IMR-90 (cell line): ENCODE results near the gene PLXNA4. TPM values are rescaled to one million over a fixed set of nuclear protein-coding genes. Genes with fewer than 3 reads are reported as not detected.

Experiments
- ATAC-seq: fragments of 200-7000 bp; cut with Tn5 transposase; 2 replicates; pipeline ENCODE4 v1.9.1; 2020; ENCODE audit warnings: low read depth, mild to moderate bottlenecking, moderate library complexity
- BruUV-seq: library from RNA; stranded (reverse); fragments of 400-500 nt; replicated peaks from 2 replicates; lab custom pipeline; 2021; lab: Mats Ljungman, UMichigan
- CTCF ChIA-PET: fragments of 300-600 bp; formaldehyde crosslinking; extraction: SDS; loops from one replicate; lab custom pipeline; 2021; ENCODE audit warnings: antibody characterized with exemption; lab: Yijun Ruan, JAX
- POLR2A ChIA-PET: fragments of 300-600 bp; sonication (Branson Sonifier 250); formaldehyde crosslinking; loops from one replicate; lab custom pipeline; 2022; ENCODE audit warnings: antibody characterized with exemption; ENCODE audit not compliant: unreplicated experiment; lab: Charles Lee
- DNase-seq: peaks from one replicate; pipeline ENCODE4 v3.0.0; 2013
- H2AFZ ChIP-seq: replicated peaks from 2 replicates; pipeline ENCODE3; 2013; ENCODE audit warnings: low read length, mild to moderate bottlenecking; ENCODE audit not compliant: poor library complexity
- H2AK5ac ChIP-seq: 2 replicates; pipeline ENCODE4 v1.6.1; 2013; ENCODE audit warnings: low read depth, low read length, inconsistent platforms
- H2AK9ac ChIP-seq: replicated peaks from 2 replicates; pipeline ENCODE3; 2013; ENCODE audit warnings: mild to moderate bottlenecking, low read depth, low read length, moderate library complexity; ENCODE audit not compliant: poor library complexity
- H2BK120ac ChIP-seq: 2 replicates; pipeline ENCODE4 v1.6.1; 2013; ENCODE audit warnings: low read depth, low read length, inconsistent platforms
- H2BK15ac ChIP-seq: 3 replicates; pipeline ENCODE4 v1.6.1; 2013; ENCODE audit warnings: low read depth, low read length, inconsistent platforms
- H2BK20ac ChIP-seq: 2 replicates; pipeline ENCODE4 v1.6.1; 2013; ENCODE audit warnings: low read depth, mild to moderate bottlenecking, inconsistent platforms, low read length, moderate library complexity
- H2BK5ac ChIP-seq: 2 replicates; pipeline ENCODE4 v1.6.1; 2013; ENCODE audit warnings: mild to moderate bottlenecking, low read depth, low read length, inconsistent platforms; ENCODE audit not compliant: poor library complexity, severe bottlenecking
- H3K14ac ChIP-seq: replicated peaks from 2 replicates; pipeline ENCODE4 v1.6.1; 2013; ENCODE audit warnings: low read depth, low read length, inconsistent platforms
- H3K18ac ChIP-seq: 2 replicates; pipeline ENCODE4 v1.6.1; 2013; ENCODE audit warnings: low read depth, low read length, control low read depth
- H3K23ac ChIP-seq: 2 replicates; pipeline ENCODE4 v1.6.1; 2013; ENCODE audit warnings: low read depth, low read length, inconsistent platforms
- H3K27ac ChIP-seq: 2 replicates; pipeline ENCODE4 v1.5.1; 2013; ENCODE audit warnings: mild to moderate bottlenecking, control low read depth, low read length; ENCODE audit not compliant: insufficient read depth
- H3K27me3 ChIP-seq: 2 replicates; pipeline ENCODE4 v1.6.1; 2013; ENCODE audit warnings: low read length; ENCODE audit not compliant: control insufficient read depth, insufficient read depth
- H3K36me3 ChIP-seq: 2 replicates; pipeline ENCODE4 v1.6.1; 2013; ENCODE audit warnings: low read length, mixed read lengths; ENCODE audit not compliant: control insufficient read depth, insufficient read depth
- H3K4ac ChIP-seq: 2 replicates; pipeline ENCODE4 v1.6.1; 2013; ENCODE audit warnings: low read depth, low read length, inconsistent platforms
- H3K4me1 ChIP-seq: 2 replicates; pipeline ENCODE4 v1.6.1; 2013; ENCODE audit warnings: low read length, mixed read lengths; ENCODE audit not compliant: control insufficient read depth, insufficient read depth
- H3K4me2 ChIP-seq: 2 replicates; pipeline ENCODE4 v1.6.1; 2013; ENCODE audit warnings: low read depth, mild to moderate bottlenecking, control low read depth, low read length, moderate library complexity
- H3K4me3 ChIP-seq: 2 replicates; pipeline ENCODE4 v1.5.1; 2013; ENCODE audit warnings: low read depth, mild to moderate bottlenecking, control low read depth, low read length, moderate library complexity; ENCODE audit not compliant: insufficient read depth
- H3K56ac ChIP-seq: 2 replicates; pipeline ENCODE4 v1.6.1; 2013; ENCODE audit warnings: low read length, inconsistent platforms; ENCODE audit not compliant: insufficient read depth; ENCODE audit errors: extremely low read depth
- H3K79me1 ChIP-seq, 2 experiments: 2 replicates each; pipeline ENCODE4 v1.6.1; 2013; ENCODE audit warnings: low read length in 2 of 2, inconsistent platforms in 1 of 2, low read depth in 1 of 2
- H3K9ac ChIP-seq: 2 replicates; pipeline ENCODE4 v1.6.1; 2013; ENCODE audit warnings: low read depth, low read length, control low read depth
- H3K9me1 ChIP-seq: 2 replicates; pipeline ENCODE4 v1.6.1; 2013; ENCODE audit warnings: low read length, inconsistent platforms; ENCODE audit not compliant: insufficient read depth
- H3K9me3 ChIP-seq: 2 replicates; pipeline ENCODE4 v1.6.1; 2013; ENCODE audit warnings: low read length; ENCODE audit not compliant: control insufficient read depth, insufficient read depth
- H4K20me1 ChIP-seq: 2 replicates; pipeline ENCODE4 v1.6.1; 2013; ENCODE audit warnings: low read length, inconsistent platforms; ENCODE audit not compliant: insufficient read depth
- H4K5ac ChIP-seq: 2 replicates; pipeline ENCODE4 v1.6.1; 2013; ENCODE audit warnings: mild to moderate bottlenecking, low read depth, low read length, control low read depth
- H4K8ac ChIP-seq, 2 experiments: 2 replicates each; pipeline ENCODE4 v1.6.1; 2013; ENCODE audit warnings: low read depth in 2 of 2, low read length in 2 of 2, control low read depth in 1 of 2, inconsistent platforms in 1 of 2
- H4K91ac ChIP-seq: 2 replicates; pipeline ENCODE4 v1.6.1; 2013; ENCODE audit warnings: low read depth, low read length, inconsistent platforms; ENCODE audit not compliant: insufficient read depth
- BHLHE40 ChIP-seq: fragments of 150-350 bp; IDR thresholded peaks from 2 replicates; pipeline ENCODE4 v1.6.1; 2016; ENCODE audit warnings: mild to moderate bottlenecking, low read depth, low read length
- CEBPB ChIP-seq: IDR thresholded peaks from 2 replicates; pipeline ENCODE4 v1.6.1; 2012; ENCODE audit warnings: low read depth, low read length, improper control_type of control experiment
- CHD1 ChIP-seq: IDR thresholded peaks from 2 replicates; pipeline ENCODE4 v1.6.1; 2012; ENCODE audit warnings: low read depth, low read length, improper control_type of control experiment
- CTCF ChIP-seq: conservative IDR thresholded peaks from 2 replicates; pipeline ENCODE4 v1.5.1; 2012; ENCODE audit warnings: mild to moderate bottlenecking, low read depth, low read length, improper control_type of control experiment
- ELK1 ChIP-seq: fragments of 150-350 bp; IDR thresholded peaks from 2 replicates; pipeline ENCODE4 v1.6.1; 2016; ENCODE audit warnings: low read depth, mild to moderate bottlenecking, low read length, moderate library complexity, borderline replicate concordance
- FOS ChIP-seq: fragments of 150-350 bp; IDR thresholded peaks from 2 replicates; pipeline ENCODE4 v1.6.1; 2016; ENCODE audit warnings: low read depth, low read length
- MAFK ChIP-seq: IDR thresholded peaks from 2 replicates; pipeline ENCODE4 v1.6.1; 2012; ENCODE audit warnings: low read depth, low read length, improper control_type of control experiment
- MAZ ChIP-seq: IDR thresholded peaks from 2 replicates; pipeline ENCODE4 v1.6.1; 2012; ENCODE audit warnings: low read depth, mild to moderate bottlenecking, low read length, improper control_type of control experiment, moderate library complexity, borderline replicate concordance
- MXI1 ChIP-seq: IDR thresholded peaks from 2 replicates; pipeline ENCODE4 v1.6.1; 2012; ENCODE audit warnings: low read depth, mild to moderate bottlenecking, low read length, moderate library complexity, borderline replicate concordance
- NFE2L2 ChIP-seq: fragments of 150-350 bp; IDR thresholded peaks from 2 replicates; pipeline ENCODE4 v1.6.1; 2016; ENCODE audit warnings: low read depth, mild to moderate bottlenecking, low read length
- POLR2A ChIP-seq: IDR thresholded peaks from 2 replicates; pipeline ENCODE4 v1.6.1; 2012; ENCODE audit warnings: mild to moderate bottlenecking, low read depth, low read length
- RAD21 ChIP-seq: IDR thresholded peaks from 2 replicates; pipeline ENCODE4 v1.6.1; 2012; ENCODE audit warnings: low read length, improper control_type of control experiment
- RCOR1 ChIP-seq: IDR thresholded peaks from 2 replicates; pipeline ENCODE4 v1.6.1; 2012; ENCODE audit warnings: mild to moderate bottlenecking, low read length, improper control_type of control experiment; ENCODE audit not compliant: insufficient replicate concordance
- RFX5 ChIP-seq: IDR thresholded peaks from 2 replicates; pipeline ENCODE4 v1.8.0; 2012; ENCODE audit warnings: low read depth, mild to moderate bottlenecking, low read length, moderate library complexity
- SMC3 ChIP-seq: fragments of 150-350 bp; IDR thresholded peaks from 2 replicates; pipeline ENCODE4 v1.6.1; 2016; ENCODE audit warnings: low read depth, mild to moderate bottlenecking, antibody characterized with exemption, low read length, moderate library complexity
- USF2 ChIP-seq: fragments of 150-350 bp; IDR thresholded peaks from 2 replicates; pipeline ENCODE4 v1.6.1; 2017; ENCODE audit warnings: mild to moderate bottlenecking, antibody characterized with exemption, low read length, low read depth
- WGBS, 2 experiments: methylation state at CpG; one replicate each; pipeline versions ENCODE4 v1.1.5 to v1.1.7; 2013; ENCODE audit warnings: missing lambda C conversion rate in 2 of 2; ENCODE audit not compliant: insufficient read length in 1 of 2; ENCODE audit errors: extremely low coverage in 2 of 2; 5-methylcytosine and 5-hydroxymethylcytosine counted together
- dilution Hi-C: fragments of 300-500 bp; cut with HindIII; formaldehyde crosslinking; loops from one replicate; pipeline ENCODE4 v1.14.3; 2018; ENCODE audit warnings: low sequenced_read_pairs; ENCODE audit not compliant: unreplicated experiment
- in situ Hi-C: fragments of 300-500 bp; cut with MboI; formaldehyde crosslinking; loops from 3 replicates; pipeline ENCODE4 v1.14.3; 2019; ENCODE audit warnings: low sequenced_read_pairs, inconsistent platforms, mixed read lengths
- intact Hi-C: fragments of 100-400 bp; cut with micrococcal nuclease; formaldehyde crosslinking; loops from 2 replicates; pipeline ENCODE4 v1.10.0; 2022
- polyA plus RNA-seq, 3 experiments: library from polyadenylated mRNA; depleted of rRNA; stranded (reverse); fragments of >200 nt; gene quantifications; 2 replicates each; pipeline ENCODE4 v1.2.3, GENCODE V29; 2012; ENCODE audit warnings: low replicate concordance in 1 of 3
- total RNA-seq: library from RNA; depleted of rRNA; stranded (reverse); fragments of >200 nt; gene quantifications from 2 replicates; pipeline ENCODE4 v1.2.3, GENCODE V29; 2012

PLXNA4 gene
- total and polyA plus RNA-seq, 2 of the 4 experiments (the other 2 are of a cell fraction): under 0.01 TPM

- H3K4me2 ChIP-seq: no peak overlapping the region
- no peak overlapping the region for H3K9ac ChIP-seq
- dilution Hi-C loops: no loop called here
- ChIA-PET CTCF (no interaction called here), POLR2A (no interaction called here)
- H2BK15ac ChIP-seq: no peak overlapping the region
- H3K4me1 ChIP-seq: no peaks in the 10 kb centered on the region
- no peak overlapping the region for H2AFZ ChIP-seq
- H2BK5ac ChIP-seq: no peak overlapping the region
- H2AK5ac ChIP-seq: no peak overlapping the region
- ATAC-seq (no peak), DNase-seq (no peak)
- no peak overlapping the region for H2AK9ac ChIP-seq
- in situ Hi-C loops: no loop called here
- 77% methylated on average over 6 of the region's 10 CpGs; no CpG with 5 or more reads in 1 of the 2 experiments for WGBS, 2 experiments
- H4K8ac ChIP-seq: no peak overlapping the region
- intact Hi-C loops: no loop called here
- no peaks in the 10 kb centered on the region for H3K9me3 ChIP-seq
- TF ChIP-seq SMC3 (no peak), MAFK (no peak), NFE2L2 (no peak), POLR2A (no peak), CEBPB (no peak), CHD1 (no peak), MAZ (no peak), RFX5 (no peak), ELK1 (no peak), RCOR1 (no peak), FOS (no peak), BHLHE40 (no peak), USF2 (no peak), RAD21 (no peak), CTCF (no peak), MXI1 (no peak)
- no peaks in the 10 kb centered on the region for H3K79me1 ChIP-seq
- H2BK120ac ChIP-seq: no peak overlapping the region
- no peak overlapping the region for H3K4ac ChIP-seq
- no peak overlapping the region for H2BK20ac ChIP-seq
- H3K27ac ChIP-seq: no peak overlapping the region
- H3K14ac ChIP-seq: no peak overlapping the region
- no peaks in the 10 kb centered on the region for H4K20me1 ChIP-seq
- no peaks in the 10 kb centered on the region for H3K27me3 ChIP-seq
- H4K91ac ChIP-seq: no peak overlapping the region
- H3K23ac ChIP-seq: no peak overlapping the region
- H4K5ac ChIP-seq: no peak overlapping the region
- no peaks in the 10 kb centered on the region for H3K9me1 ChIP-seq
- no peak overlapping the region for H3K18ac ChIP-seq
- BruUV-seq: no TSS peak
- H3K36me3 ChIP-seq: no peaks in the 10 kb centered on the region
- H3K4me3 ChIP-seq: no peak overlapping the region
- no peak overlapping the region for H3K56ac ChIP-seq
Measured at GRCh38 chr7:132179080-132179430, 397.2 kb downstream of the PLXNA4 start.
